HEK293T (cell line): Measurements from ENCODE around the gene DYNC1LI2.

Experiments used
- BHLHE40 ChIP-seq: fragments of 450-650 bp; IDR thresholded peaks from 2 replicates; pipeline ENCODE4 v1.6.1; 2016; ENCODE audit warnings: mild to moderate bottlenecking, moderate library complexity, borderline replicate concordance
- CTBP1 ChIP-seq: fragments of 450-650 bp; IDR thresholded peaks from 2 replicates; pipeline ENCODE4 v1.6.1; 2016; ENCODE audit warnings: borderline replicate concordance
- ELF4 ChIP-seq: fragments of 450-650 bp; IDR thresholded peaks from 2 replicates; pipeline ENCODE4 v1.6.1; 2017; ENCODE audit warnings: antibody characterized with exemption
- FOXA1 ChIP-seq: fragments of 450-650 bp; IDR thresholded peaks from 2 replicates; pipeline ENCODE4 v1.6.1; 2016; ENCODE audit warnings: mild to moderate bottlenecking
- FOXM1 ChIP-seq: fragments of 450-650 bp; IDR thresholded peaks from 2 replicates; pipeline ENCODE4 v1.6.1; 2017; ENCODE audit warnings: mild to moderate bottlenecking, borderline replicate concordance
- PKNOX1 ChIP-seq: fragments of 450-650 bp; IDR thresholded peaks from 2 replicates; pipeline ENCODE4 v1.6.1; 2016
- SUZ12 ChIP-seq: fragments of 450-650 bp; IDR thresholded peaks from 2 replicates; pipeline ENCODE4 v1.6.1; 2016; ENCODE audit warnings: mild to moderate bottlenecking
- TARDBP ChIP-seq: fragments of 450-650 bp; IDR thresholded peaks from 2 replicates; pipeline ENCODE4 v1.6.1; 2016
- ZNF384 ChIP-seq: fragments of 450-650 bp; IDR thresholded peaks from 2 replicates; pipeline ENCODE4 v1.6.1; 2016

GRCh38 chr16:66720766-66721165 is 30.6 kb downstream of the DYNC1LI2 start:
- no peak for TF ChIP-seq BHLHE40
- no peak for TF ChIP-seq ELF4
- TF ChIP-seq FOXA1 = no peak
- TF ChIP-seq FOXM1 = no peak
- TF ChIP-seq SUZ12 = no peak
- no peak for TF ChIP-seq TARDBP
- TF ChIP-seq PKNOX1 = no peak
- no peak for TF ChIP-seq CTBP1
- TF ChIP-seq ZNF384 = no peak
